22Rv1 (cell line): Measurements from ENCODE around the gene SRSF9.

Experiments used
- ZFX ChIP-seq: fragments of 450-650 bp; IDR thresholded peaks from 2 replicates; pipeline ENCODE4 v1.6.1; 2017; ENCODE audit warnings: antibody characterized with exemption, borderline replicate concordance
- TF ChIP-seq, protein P1 (sequence below): fragments of 450-650 bp; IDR thresholded peaks from 2 replicates; pipeline ENCODE4 v1.5.1; 2017; ENCODE audit warnings: mild to moderate bottlenecking

DNA sequence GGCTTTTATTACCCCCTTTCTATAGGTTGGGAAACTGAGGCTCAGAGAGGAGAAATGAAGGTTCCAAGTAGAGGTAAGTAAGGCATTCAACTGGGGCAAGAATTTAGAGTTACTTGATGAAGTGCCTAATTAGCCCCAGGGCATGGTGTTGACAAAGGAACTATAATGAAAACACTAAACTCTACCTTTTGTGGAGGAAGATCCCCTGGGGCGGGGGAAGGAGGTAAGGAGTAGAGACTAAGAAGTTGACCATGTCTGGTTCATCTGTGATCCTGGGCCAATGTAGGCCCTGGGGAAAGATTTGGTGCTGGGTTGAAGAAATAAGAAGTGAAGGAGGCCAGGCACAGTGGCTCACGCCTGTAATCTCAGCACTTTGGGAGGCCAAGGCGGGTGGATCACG lies 47.8 kb downstream of the SRSF9 start:
- TF ChIP-seq, protein P1, sequence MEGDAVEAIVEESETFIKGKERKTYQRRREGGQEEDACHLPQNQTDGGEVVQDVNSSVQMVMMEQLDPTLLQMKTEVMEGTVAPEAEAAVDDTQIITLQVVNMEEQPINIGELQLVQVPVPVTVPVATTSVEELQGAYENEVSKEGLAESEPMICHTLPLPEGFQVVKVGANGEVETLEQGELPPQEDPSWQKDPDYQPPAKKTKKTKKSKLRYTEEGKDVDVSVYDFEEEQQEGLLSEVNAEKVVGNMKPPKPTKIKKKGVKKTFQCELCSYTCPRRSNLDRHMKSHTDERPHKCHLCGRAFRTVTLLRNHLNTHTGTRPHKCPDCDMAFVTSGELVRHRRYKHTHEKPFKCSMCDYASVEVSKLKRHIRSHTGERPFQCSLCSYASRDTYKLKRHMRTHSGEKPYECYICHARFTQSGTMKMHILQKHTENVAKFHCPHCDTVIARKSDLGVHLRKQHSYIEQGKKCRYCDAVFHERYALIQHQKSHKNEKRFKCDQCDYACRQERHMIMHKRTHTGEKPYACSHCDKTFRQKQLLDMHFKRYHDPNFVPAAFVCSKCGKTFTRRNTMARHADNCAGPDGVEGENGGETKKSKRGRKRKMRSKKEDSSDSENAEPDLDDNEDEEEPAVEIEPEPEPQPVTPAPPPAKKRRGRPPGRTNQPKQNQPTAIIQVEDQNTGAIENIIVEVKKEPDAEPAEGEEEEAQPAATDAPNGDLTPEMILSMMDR, result no peak
- TF ChIP-seq ZFX, result no peak
